Measurements from ENCODE around the gene CCNC. TPM values are rescaled to one million over a fixed set of nuclear protein-coding genes. Genes with fewer than 3 reads are reported as not detected.

Gene CCNC, protein sequence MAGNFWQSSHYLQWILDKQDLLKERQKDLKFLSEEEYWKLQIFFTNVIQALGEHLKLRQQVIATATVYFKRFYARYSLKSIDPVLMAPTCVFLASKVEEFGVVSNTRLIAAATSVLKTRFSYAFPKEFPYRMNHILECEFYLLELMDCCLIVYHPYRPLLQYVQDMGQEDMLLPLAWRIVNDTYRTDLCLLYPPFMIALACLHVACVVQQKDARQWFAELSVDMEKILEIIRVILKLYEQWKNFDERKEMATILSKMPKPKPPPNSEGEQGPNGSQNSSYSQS
- total RNA-seq: 76.6 and 79.6 TPM in 2 replicates

DNA sequence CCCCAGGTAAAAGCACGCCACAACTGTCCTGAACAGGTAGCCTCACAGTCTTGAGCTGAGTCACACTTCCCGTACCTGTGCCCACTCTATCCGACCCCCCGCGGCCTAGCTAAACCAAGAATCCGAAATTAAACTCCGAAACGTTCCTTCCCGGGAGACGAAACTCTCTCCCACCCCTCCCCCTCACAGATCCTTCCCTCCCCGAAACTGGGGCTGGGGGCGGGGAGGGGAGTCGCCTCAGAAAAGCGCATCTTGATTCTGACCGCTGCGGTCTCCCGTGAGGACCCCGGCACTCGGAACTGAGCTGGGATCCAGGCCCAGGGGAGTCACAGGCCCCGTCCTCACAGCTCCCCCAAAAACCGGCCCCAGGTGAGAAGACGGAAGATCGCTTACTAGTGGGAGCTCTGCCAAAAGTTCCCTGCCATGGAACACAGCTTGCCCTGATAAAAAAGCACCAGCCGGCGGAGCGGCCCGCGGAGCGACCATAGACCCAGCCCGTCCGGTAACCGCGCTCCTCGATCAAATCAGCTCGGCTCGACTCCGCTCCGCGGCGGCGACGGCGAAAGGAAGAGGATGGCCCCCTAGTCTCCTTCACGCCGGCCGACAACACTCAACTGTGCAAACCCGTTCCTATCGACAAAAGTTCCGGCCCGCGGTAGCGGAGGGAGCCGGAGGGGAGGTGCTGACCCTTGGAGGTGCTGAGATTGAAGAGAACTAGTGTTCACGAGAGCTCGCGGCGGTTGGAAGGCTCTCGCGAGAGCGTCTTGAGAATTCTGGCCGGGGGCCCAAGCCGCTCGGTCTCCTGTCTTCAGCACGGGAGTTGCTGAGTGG is at the start of gene CCNC:
CCNC (minus strand) TSS at position 558 of the 831 bp plus-strand sequence; CDS start at position 425, 133 bp downstream.

DNA sequence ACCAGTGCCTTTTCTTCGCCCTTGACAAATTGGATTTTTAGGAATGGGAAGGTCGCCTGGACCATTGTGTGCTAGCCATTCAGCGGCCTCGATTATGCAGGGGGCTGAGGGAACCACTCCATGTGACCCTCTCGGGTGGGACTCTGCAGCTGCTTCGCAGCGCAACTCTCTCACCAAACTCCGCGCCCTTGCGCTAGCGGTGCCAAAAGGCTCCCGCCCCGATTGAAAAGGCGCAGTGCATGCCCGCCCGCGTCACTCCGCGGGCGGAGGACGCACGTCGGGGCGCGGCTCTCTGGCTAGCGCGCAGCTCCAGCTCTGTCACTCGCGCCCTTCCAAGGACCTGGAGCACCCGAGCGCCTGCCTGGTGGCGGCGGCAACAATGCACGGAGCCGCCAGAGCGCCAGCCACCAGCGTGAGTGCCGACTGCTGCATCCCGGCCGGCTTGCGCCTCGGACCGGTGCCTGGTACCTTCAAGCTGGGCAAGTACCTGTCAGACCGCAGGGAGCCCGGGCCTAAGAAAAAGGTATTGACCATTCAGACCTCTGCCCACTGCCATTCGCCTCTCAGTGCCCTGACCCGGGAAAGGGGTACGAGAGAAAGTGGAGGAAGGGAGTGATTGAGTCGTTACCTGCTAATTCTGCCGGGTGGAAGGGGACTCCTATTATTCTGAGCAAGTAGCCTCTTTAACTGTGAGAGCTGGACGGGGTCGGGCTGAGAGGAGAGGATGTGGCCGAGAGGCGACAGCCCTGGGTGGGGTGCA is 38.4 kb upstream of the CCNC start, which contains the start of gene PRDM13:
PRDM13 (plus strand) TSS at position 178 of the 760 bp plus-strand sequence; CDS start at position 380, 202 bp downstream.

Other genes starting within 250 kb of the CCNC start
- 3.9 and 5.9 TPM in 2 replicates for gene FAXC, start 219.0 kb downstream of the CCNC start, total RNA-seq
- gene COQ3, start 174.5 kb downstream of the CCNC start, total RNA-seq: 10.2 and 10.9 TPM in 2 replicates
- gene PNISR, start 143.4 kb downstream of the CCNC start, total RNA-seq: 19.3 and 25.5 TPM in 2 replicates
- 8.1 and 8.3 TPM in 2 replicates for gene USP45, start 53.2 kb downstream of the CCNC start, total RNA-seq
- not detected in 2 replicates for gene PRDM13, start 38.2 kb upstream of the CCNC start, total RNA-seq